Suppressor macrophage (primary cell): ENCODE results near the gene HOXD4.

ENCODE experiments used
- DNase-seq, 4 experiments: peaks; one replicate each; pipeline ENCODE4 v3.0.0-alpha.2; 2020 to 2022

HOXD4 gene

GRCh38 chr2:176139661-176140512, 11.5 kb upstream of the HOXD4 start:
- DNase-seq = no peak

DNA sequence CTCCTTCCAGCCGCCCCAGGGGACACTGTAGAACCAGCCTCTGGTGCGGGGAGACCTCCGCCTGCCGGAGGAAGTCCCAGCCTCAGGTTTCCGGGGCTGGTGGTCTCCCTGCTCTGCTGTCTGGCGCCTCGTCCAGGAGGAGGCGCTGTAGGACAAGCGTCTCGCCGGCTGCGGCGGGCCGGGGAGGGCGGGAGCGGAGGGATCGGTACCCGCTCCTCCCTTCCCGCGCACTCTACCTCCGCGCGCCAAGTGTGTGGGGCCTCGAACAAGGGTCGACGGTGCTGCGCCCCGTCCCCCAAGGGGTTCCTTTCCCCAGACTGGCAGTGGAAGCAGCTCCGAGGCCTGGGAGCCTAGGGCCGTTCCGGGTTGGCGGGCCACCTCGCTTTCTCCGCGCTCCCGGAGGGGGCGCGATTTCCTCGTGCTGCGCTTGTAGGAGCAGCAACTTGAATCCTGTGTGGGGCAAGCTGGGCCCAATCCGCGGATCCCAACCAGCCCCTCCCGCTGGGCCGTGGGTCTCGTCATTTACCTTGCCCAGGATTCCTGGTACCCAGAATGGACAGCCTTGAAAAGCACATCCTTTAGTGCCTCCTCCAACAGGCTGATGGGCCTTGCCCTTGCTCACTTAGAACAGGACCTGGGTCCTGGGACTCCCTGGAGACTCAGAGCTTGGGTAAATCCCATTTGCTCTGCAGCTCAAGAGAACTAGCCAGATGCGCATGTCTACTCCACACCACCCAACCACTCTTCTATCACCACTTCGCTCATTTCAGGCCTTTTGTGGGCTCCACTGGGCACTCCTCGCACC, 10.6 kb upstream of the HOXD4 start:
- DNase-seq = peak; percentile 61 to 77 (median 66)

GRCh38 chr2:176142281-176142680, 9.1 kb upstream of the HOXD4 start:
- DNase-seq = no peak

DNA sequence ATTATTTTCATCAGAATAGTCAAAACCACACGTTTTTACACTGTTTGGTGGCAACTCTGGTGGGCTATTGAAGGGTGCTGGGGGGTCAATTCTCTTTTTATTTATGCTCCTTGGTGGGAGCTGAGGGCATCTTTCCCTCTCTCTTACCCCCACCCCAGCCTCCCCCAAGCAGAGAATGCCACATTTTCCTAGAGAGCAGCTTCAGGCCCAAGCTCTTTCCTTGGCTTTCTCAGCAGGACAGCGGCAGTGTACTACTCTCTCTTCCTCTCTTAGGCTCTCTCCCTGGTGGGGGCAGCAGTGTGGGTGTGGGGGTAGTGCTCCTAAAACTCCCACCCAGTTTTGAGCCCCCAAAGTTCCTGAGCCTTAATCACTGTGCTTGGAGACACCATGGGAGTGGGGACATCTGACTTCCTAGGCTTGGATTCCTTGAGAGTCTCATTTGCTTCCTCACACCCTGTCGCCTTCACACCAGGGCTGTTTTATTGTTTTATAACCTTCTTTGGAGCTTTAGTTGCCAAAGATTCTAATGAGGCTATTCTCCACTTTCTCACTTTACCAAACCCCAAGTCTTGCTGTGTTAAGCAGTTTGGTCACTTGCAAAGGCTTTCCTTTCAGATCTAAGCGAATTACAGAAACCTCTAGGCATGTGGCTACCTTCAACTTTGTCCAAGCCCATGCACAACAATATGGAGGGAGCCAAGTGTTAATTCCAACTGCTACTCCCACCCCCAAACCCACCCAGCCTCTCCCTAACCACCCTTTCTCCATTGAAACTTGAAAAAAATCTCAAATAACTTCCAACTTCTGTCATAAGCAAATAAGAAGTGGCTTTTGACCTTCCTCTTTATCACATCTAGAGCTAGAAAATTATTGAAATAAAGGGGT, 6.0 kb upstream of the HOXD4 start:
- no peak for DNase-seq

DNA sequence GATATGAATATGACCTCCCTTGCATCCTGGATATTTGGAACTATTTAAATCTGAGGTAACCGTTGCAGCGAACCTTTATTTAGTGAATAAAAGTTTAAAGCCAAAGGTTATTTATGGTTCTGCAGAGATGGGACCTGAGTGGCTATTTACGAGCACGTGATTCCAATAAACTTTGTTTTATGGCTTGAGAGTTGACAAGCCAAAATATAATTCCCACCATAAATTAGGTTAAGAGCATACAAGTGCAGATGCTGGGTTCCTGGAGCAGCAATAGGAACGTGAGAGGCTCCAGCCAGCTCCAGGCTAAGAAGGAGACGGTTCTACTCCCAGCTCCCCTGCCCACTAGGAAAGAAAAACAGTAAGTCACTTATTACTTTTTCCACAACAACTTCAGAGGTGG, 5.2 kb upstream of the HOXD4 start:
- no peak for DNase-seq

DNA sequence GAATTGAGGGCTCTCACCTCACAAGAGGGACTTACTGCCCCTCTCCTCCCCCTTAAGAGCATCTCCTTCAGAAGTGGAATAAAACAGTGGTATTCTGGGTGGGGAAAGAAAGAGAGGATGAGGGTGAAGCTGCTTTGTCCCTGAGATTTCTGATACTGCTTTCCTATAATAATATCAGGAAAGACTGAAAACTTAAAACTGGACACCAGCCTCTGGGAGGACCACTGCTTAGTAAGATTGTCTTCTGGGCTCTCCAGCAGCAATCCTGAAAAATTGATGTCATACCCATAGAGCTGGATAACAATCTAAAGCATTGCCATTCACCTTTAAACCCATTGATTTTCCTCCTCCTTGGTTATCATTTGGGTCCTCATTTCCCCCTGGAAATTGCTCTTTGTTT, 4.7 kb upstream of the HOXD4 start:
- DNase-seq = no peak

DNA sequence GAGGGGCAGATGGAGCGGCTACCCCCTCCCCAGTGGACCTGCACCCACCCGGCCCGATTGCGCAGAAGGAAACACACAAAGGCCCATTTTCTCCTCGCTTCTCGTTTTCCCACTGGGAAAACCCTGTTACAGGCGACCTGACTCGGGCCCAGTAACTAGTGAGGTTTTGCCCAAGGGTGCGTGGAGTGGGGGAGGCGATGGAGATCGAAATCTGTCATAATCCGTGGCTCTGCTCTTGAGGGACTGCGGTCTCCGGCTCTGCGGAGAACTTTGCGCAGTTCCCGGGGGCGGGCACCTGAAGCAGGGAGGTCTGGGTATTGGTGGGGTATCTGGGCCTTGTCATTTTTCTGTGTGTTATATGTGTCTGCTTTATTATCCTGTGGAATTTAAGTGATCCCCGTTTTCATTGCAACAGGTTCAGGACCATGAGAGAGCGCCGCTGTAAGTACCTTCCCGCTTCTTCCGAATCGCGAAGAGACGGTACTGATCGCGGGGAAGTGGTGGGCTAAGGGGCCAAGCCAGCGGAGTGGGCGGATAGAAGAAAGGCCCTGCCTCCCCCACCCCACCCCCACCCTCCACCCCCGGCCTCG, 4.0 kb upstream of the HOXD4 start:
- DNase-seq = no peak

GRCh38 chr2:176147800-176148496, 3.4 kb upstream of the HOXD4 start:
- DNase-seq = no peak

- DNase-seq = no peak
Measured at GRCh38 chr2:176148751-176149421, 2.5 kb upstream of the HOXD4 start.

DNA sequence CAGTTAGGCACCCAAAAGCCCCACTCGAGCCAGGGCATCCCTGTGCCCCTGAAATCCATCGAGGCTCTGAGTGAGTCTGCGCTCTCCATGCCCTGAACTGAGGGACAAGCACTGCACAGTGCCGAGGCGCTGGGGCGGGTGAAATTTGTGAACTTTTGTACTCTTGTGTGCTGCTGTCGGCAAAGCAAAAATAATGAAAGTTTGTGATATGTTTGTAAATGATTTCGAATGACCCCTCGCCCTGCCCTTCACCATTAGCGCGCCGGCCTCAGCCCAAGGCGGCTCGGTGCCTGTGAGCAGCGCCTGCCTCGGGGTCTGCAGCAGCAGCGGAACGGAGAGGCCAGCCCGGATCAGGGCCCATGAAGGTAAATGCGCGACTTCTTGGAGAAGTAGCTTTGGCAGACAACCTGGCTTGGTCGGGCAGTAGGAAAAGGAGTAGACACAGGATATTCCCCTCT, 1.8 kb upstream of the HOXD4 start:
- no peak for DNase-seq

GRCh38 chr2:176149939-176150583, 1.3 kb upstream of the HOXD4 start:
- DNase-seq = no peak

GRCh38 chr2:176150584-176151441, 537 bp upstream of the HOXD4 start:
- DNase-seq = no peak

GRCh38 chr2:176152350-176153181, 1.2 kb downstream of the HOXD4 start:
- no peak for DNase-seq

DNA sequence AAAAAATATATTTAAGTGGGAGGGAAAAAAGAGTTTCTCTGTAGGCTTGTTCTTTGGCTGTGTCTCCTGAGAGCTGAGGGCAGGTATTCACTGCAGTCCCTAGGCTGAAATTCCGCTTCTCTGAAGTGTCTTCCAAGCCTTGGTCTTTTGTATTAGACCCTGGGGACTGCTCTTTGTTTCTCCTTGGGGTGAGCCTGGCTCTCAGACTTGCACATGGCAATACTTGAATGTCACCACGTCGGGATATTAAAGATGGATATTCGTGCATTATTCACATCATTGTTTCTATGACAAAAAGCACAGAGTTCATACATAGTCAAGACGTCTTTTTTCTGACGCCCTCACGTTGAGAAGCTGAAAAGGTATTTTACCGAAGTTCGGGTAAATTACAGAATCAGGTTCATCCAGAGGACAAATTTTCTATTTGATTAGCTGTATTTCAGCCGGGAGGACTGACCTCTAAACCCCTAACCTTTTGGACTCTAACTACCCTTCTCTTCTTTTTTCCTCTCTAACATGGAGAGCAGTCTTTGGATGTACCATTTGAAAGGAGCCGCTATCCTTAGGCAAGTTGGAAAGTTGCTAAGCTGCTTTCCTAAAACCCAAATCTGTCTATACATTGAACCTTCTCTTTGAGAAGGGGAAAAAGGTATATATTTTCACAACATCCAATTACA, 3.4 kb downstream of the HOXD4 start:
- DNase-seq = no peak

GRCh38 chr2:176155356-176156044, 4.2 kb downstream of the HOXD4 start:
- DNase-seq = no peak

- no peak for DNase-seq
Measured at GRCh38 chr2:176156301-176156806, 5.0 kb downstream of the HOXD4 start.
